ENCODE results near the gene ZSCAN9. TPM values are rescaled to one million over a fixed set of nuclear protein-coding genes. Genes with fewer than 3 reads are reported as not detected.

ZSCAN9 gene
- total and polyA plus RNA-seq, 2 of the 13 experiments (the other 11 are each of a cell fraction or from before 2014, with no cell fraction given), result 14.6 to 17.8 TPM

DNA sequence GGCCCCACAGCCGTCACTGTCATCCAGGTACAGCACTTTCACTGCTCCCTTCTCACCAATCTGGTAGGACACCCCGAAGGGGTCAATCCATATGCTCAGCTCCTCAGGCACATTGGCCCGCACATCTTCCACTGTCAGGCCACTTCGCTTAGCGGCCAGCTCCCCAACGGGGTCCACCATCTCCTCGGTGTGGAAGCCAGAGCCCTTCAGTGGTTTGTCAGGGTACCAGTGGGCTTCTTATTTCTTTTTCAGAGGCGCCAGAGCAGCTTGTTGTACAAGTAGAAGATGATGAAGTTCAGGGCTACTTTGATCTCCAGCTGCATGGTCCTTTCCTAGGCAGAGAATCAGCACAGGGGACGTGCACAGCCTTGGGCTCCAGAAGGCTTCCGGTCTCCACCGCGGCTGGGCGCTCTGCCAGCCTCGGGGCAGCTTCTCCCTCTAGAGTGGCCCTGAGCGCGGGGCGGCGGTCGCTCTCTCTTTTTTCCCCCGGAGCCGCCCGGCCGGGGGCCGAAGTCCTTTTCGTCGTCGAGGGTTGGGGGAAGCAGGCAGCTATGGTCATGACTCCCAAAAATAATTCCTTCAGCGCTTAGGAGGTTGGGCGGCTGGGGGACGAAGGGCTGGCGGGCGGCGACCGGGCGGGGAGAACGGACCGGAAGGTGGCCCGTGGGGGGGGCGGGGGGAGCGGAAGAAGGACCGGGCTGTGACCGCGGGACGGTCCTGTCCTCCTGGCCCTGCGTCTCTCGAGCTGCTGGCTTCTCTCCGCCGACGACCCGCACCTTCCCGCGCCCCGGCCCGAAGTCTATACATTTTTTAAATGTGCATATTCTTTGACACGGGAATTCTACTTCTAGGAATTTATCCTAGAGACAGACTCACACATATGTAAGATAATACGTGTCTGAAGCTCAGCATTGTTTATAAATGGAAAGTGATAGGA is 6.5 kb upstream of the ZSCAN9 start (continued):
- TF ChIP-seq, protein P1, sequence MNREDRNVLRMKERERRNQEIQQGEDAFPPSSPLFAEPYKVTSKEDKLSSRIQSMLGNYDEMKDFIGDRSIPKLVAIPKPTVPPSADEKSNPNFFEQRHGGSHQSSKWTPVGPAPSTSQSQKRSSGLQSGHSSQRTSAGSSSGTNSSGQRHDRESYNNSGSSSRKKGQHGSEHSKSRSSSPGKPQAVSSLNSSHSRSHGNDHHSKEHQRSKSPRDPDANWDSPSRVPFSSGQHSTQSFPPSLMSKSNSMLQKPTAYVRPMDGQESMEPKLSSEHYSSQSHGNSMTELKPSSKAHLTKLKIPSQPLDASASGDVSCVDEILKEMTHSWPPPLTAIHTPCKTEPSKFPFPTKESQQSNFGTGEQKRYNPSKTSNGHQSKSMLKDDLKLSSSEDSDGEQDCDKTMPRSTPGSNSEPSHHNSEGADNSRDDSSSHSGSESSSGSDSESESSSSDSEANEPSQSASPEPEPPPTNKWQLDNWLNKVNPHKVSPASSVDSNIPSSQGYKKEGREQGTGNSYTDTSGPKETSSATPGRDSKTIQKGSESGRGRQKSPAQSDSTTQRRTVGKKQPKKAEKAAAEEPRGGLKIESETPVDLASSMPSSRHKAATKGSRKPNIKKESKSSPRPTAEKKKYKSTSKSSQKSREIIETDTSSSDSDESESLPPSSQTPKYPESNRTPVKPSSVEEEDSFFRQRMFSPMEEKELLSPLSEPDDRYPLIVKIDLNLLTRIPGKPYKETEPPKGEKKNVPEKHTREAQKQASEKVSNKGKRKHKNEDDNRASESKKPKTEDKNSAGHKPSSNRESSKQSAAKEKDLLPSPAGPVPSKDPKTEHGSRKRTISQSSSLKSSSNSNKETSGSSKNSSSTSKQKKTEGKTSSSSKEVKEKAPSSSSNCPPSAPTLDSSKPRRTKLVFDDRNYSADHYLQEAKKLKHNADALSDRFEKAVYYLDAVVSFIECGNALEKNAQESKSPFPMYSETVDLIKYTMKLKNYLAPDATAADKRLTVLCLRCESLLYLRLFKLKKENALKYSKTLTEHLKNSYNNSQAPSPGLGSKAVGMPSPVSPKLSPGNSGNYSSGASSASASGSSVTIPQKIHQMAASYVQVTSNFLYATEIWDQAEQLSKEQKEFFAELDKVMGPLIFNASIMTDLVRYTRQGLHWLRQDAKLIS (CRISPR knock-in tag; IDR thresholded peaks at IDR 0.05), result no peak
- TF ChIP-seq ZNF839 (CRISPR knock-in tag; IDR thresholded peaks at IDR 0.05; ENCODE audit: borderline replicate concordance), result no peak
- TF ChIP-seq SRY (CRISPR knock-in tag; IDR thresholded peaks at IDR 0.05), result no peak; the same call in 1 of the 2 replicates
- no peak for TF ChIP-seq ZSCAN25 (CRISPR knock-in tag; IDR thresholded peaks at IDR 0.05)
- TF ChIP-seq ZNF24 (IDR thresholded peaks at IDR 0.05), result no peak; the same call in 1 of the 2 replicates
- TF ChIP-seq, protein P2, sequence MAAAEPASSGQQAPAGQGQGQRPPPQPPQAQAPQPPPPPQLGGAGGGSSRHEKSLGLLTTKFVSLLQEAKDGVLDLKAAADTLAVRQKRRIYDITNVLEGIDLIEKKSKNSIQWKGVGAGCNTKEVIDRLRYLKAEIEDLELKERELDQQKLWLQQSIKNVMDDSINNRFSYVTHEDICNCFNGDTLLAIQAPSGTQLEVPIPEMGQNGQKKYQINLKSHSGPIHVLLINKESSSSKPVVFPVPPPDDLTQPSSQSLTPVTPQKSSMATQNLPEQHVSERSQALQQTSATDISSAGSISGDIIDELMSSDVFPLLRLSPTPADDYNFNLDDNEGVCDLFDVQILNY (CRISPR knock-in tag; conservative IDR thresholded peaks at IDR 0.05), result 0 out of 2 replicates have a peak, but pooled peaks have one; percentile 8
- no peak for TF ChIP-seq ZNF235 (CRISPR knock-in tag; IDR thresholded peaks at IDR 0.05; ENCODE audit: borderline replicate concordance)
- TF ChIP-seq ZBTB1 (CRISPR knock-in tag; IDR thresholded peaks at IDR 0.05; ENCODE audit: borderline replicate concordance), result no peak
- no peak for TF ChIP-seq ZNF780A (CRISPR knock-in tag; IDR thresholded peaks at IDR 0.05)
- peak; percentile 74 for TF ChIP-seq CBX1 (IDR thresholded peaks at IDR 0.05; ENCODE audit: low read depth)
- TF ChIP-seq TBL1XR1 (IDR thresholded peaks at IDR 0.05; ENCODE audit: borderline replicate concordance, low read length, partially characterized antibody), result no peak
- TF ChIP-seq, protein P3, sequence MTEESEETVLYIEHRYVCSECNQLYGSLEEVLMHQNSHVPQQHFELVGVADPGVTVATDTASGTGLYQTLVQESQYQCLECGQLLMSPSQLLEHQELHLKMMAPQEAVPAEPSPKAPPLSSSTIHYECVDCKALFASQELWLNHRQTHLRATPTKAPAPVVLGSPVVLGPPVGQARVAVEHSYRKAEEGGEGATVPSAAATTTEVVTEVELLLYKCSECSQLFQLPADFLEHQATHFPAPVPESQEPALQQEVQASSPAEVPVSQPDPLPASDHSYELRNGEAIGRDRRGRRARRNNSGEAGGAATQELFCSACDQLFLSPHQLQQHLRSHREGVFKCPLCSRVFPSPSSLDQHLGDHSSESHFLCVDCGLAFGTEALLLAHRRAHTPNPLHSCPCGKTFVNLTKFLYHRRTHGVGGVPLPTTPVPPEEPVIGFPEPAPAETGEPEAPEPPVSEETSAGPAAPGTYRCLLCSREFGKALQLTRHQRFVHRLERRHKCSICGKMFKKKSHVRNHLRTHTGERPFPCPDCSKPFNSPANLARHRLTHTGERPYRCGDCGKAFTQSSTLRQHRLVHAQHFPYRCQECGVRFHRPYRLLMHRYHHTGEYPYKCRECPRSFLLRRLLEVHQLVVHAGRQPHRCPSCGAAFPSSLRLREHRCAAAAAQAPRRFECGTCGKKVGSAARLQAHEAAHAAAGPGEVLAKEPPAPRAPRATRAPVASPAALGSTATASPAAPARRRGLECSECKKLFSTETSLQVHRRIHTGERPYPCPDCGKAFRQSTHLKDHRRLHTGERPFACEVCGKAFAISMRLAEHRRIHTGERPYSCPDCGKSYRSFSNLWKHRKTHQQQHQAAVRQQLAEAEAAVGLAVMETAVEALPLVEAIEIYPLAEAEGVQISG (CRISPR knock-in tag; IDR thresholded peaks at IDR 0.05), result peak; percentile 96
- 0 out of 2 replicates have a peak, but pooled peaks have one; percentile 37 for TF ChIP-seq ZSCAN21 (CRISPR knock-in tag; IDR thresholded peaks at IDR 0.05; ENCODE audit: borderline replicate concordance)
- TF ChIP-seq, protein P4, sequence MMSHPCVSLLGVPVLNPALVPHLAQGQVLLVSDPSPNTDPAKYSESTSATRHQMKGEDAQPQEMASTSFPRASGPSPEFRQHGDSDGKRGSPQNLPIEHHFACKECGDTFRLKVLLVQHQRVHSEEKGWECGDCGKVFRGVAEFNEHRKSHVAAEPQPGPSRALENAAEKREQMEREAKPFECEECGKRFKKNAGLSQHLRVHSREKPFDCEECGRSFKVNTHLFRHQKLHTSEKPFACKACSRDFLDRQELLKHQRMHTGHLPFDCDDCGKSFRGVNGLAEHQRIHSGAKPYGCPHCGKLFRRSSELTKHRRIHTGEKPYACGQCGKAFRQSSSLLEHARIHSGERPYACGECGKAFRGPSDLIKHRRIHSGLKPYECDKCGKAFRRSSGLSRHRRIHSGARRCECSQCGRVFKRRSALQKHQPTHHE (CRISPR knock-in tag; IDR thresholded peaks at IDR 0.05; ENCODE audit: borderline replicate concordance), result 0 out of 2 replicates have a peak, but pooled peaks have one; percentile 82
- TF ChIP-seq TAF15 (IDR thresholded peaks at IDR 0.05; ENCODE audit: low read depth, low read length, poor library complexity, severe bottlenecking), result no peak
- TF ChIP-seq, protein P5, sequence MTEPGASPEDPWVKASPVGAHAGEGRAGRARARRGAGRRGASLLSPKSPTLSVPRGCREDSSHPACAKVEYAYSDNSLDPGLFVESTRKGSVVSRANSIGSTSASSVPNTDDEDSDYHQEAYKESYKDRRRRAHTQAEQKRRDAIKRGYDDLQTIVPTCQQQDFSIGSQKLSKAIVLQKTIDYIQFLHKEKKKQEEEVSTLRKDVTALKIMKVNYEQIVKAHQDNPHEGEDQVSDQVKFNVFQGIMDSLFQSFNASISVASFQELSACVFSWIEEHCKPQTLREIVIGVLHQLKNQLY (CRISPR knock-in tag; IDR thresholded peaks at IDR 0.05), result no peak
